Stimulated activated effector memory CD8-positive, alpha-beta T cell treated with anti-CD3 and anti-CD28 coated beads, Interleukin-12 subunit alpha, Interleukin-12 subunit beta, amount 100 ng/mL, for 72 hours (primary cell): ENCODE results near the gene JUN.
"Not testable (repeated sequence)": the region's sequence is repeated elsewhere in the genome, so short reads cannot be mapped to it uniquely, and the experiment has no call there.

Source experiments
- ATAC-seq: fragments of 150-1000 bp; cut with Tn5 transposase; 2 replicates; pipeline ENCODE4 v1.10.0; 2021
- DNase-seq, 2 donors: peaks; one replicate each; pipeline ENCODE4 v3.0.0; 2021 to 2022; ENCODE audit warnings: low spot score in 2 of 2
- H3K27ac Mint-ChIP-seq: one replicate; pipeline ENCODE4 v1.8.0; 2022; ENCODE audit warnings: mild to moderate bottlenecking, mixed read lengths
- H3K36me3 Mint-ChIP-seq: one replicate; pipeline ENCODE4 v1.8.0; 2022; ENCODE audit warnings: mild to moderate bottlenecking, mixed read lengths
- H3K4me1 Mint-ChIP-seq: one replicate; pipeline ENCODE4 v1.8.0; 2022; ENCODE audit warnings: mixed read lengths
- H3K4me3 Mint-ChIP-seq: one replicate; pipeline ENCODE4 v1.8.0; 2022; ENCODE audit warnings: mild to moderate bottlenecking, mixed read lengths
- H3K9me3 Mint-ChIP-seq: one replicate; pipeline ENCODE4 v1.8.0; 2022; ENCODE audit warnings: mixed read lengths

The JUN gene

DNA sequence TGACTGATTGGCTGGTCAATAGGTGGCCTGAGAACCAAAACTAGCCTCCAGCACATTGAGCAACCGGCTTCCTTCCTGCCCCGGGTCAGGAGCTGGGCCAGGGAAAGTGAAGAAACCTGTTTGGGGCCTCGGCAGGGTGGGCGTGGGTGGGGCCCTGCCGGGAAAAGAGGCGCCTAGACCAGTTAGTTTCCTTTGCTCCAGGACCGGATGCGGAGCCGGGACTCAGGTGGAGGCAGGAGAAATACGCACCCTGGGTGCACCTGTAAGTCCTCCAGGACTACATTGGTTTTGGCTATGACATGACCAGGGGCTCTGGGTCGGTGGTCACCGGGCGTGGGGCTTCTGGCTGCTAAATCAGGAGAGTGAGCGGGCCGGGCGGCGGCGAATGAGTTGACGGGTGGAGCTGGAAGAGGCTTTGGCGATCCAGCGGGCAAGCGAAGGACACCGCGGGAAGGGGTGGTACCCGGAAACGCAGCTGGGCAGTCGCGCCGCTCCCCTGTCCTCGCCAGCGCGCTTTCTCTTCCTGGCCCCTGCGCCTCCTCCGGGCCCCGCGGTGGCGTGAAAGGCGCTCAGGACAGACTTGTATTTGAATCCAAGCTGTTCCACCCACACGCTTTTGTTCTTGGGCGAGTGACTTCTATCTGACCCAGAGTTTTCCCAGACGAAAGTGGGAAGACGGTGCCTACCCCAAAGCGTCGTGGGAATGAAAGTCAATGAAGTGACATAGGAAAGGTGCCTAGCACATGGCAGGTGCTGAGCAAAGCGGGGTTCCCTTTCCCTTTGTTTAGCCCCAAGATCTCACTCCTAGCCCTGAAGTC is 30.6 kb upstream of the JUN start:
- no peak overlapping the region for H3K27ac Mint-ChIP-seq
- H3K4me3 Mint-ChIP-seq = peak overlapping the region; percentile 80
- peaks cover 44% of the 10 kb centered on the region for H3K4me1 Mint-ChIP-seq
- DNase-seq (no peak), ATAC-seq (no peak)
- no peaks in the 10 kb centered on the region for H3K36me3 Mint-ChIP-seq
- H3K9me3 Mint-ChIP-seq = no peaks in the 10 kb centered on the region

DNA sequence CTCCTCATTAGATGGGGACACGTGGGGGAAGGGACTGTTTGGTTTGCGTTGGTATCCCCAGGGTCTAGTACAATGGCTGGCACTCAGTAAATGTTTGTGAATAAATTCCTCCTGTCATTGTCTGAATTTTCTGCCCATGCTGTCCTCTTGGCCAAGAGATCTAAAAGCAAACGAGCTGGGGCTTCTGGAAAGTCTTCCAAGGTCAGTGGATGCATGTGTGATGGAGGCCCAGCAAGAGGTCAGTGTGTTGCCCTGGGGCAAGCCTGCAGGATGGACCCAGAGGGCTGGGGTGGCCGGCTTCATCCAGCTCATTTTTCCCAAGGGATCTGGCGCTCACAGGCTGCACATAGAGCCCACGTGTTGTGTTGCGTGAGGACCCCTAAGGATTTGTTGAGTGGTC is 30.0 kb upstream of the JUN start:
- Mint-ChIP-seq H3K27ac (no peak overlapping the region), H3K4me3 (peak overlapping the region; percentile 3), H3K36me3 (no peaks in the 10 kb centered on the region), H3K4me1 (peaks cover 48% of the 10 kb centered on the region), H3K9me3 (no peaks in the 10 kb centered on the region)
- DNase-seq (no peak), ATAC-seq (no peak)

DNA sequence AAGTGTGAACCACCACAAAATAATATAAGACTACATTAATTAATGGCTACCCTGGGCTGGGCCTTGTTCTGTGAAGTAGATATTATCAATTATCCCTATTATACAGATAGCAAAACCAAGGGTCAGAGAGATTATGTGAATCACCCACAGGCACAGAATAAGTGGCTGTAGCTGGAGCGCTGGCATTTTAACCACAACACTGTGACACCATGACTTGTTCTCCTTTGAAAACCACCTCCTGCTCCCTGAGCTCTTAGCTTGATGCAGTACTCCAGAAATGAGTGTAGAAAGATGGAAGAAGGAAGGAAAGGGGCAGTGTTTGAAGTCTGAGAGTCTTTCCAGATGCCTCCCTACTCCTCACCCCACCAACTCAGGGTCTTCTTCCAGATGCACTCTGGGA is 29.5 kb upstream of the JUN start:
- Mint-ChIP-seq H3K4me1 (peaks cover 48% of the 10 kb centered on the region), H3K36me3 (no peaks in the 10 kb centered on the region), H3K4me3 (peak overlapping the region; percentile 3), H3K27ac (peak overlapping the region; percentile 2), H3K9me3 (no peaks in the 10 kb centered on the region)
- no peak for DNase-seq
- peak; percentile 22 for ATAC-seq

DNA sequence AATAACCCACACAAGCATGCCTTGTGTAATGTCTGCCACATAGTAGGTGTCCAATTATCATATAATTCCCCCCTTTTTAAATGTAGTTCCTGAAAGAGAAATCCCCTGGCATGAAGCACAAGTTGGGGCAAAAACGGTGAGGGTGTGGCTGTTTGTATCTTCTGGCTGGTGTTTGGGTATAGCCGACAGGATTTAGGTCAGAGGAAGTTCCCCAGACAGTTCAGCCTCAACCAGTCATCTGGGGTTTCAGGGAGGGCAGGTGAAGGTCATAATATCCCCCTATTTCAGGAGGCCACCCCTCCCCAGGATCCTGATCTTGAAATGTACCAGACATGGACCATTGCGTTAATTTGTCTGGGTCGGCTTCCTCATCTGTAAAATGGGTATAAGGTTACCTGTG is 29.1 kb upstream of the JUN start:
- Mint-ChIP-seq H3K36me3 (no peaks in the 10 kb centered on the region), H3K27ac (peak overlapping the region; percentile 2), H3K4me1 (peaks cover 48% of the 10 kb centered on the region), H3K4me3 (peak overlapping the region; percentile 3), H3K9me3 (no peaks in the 10 kb centered on the region)
- ATAC-seq (peak; percentile 50), DNase-seq (peak in 1 of 2 donors; percentile 51)

DNA sequence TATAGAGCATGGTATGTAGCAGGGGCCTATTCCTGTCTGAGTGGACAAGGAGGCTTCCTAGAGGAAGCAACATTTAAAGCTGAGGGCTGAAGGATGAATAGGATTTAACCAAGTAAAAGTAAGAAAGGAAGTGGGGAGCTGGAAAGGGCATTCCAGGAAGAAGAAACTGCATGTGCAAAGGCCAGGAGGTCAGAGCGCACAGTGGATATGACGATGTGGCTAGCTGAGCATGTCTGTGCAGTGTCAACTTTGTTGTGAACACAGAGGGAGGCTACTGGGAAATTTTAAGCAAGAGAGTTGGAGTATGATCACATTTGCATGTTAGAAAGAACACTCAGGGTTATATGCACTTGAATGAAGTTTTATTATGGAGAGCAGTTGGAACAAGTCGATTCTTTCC is 28.6 kb upstream of the JUN start:
- peak overlapping the region; percentile 2 for H3K27ac Mint-ChIP-seq
- no peaks in the 10 kb centered on the region for H3K9me3 Mint-ChIP-seq
- peaks cover 48% of the 10 kb centered on the region for H3K4me1 Mint-ChIP-seq
- peak overlapping the region; percentile 3 for H3K4me3 Mint-ChIP-seq
- DNase-seq (no peak), ATAC-seq (no peak)
- H3K36me3 Mint-ChIP-seq = no peaks in the 10 kb centered on the region

DNA sequence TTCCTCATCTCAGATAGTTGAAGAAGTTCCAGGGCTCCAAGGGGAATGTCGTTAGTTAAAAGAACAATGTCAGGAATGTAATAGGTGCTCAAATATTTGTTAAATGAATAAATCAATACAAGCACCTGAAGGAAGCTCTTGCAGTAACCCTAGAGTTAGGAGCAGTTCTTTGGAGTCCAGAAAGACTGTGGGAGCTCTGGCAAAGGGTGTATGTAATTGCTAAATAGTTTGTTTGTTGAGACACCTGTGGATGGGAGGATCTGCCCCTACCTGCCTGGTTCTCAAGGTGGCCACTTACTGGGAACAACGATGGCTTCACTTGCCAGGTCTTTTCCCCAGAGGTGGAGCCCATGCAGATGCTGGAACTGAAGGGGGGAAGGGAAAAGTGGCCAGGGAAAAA is 27.5 kb upstream of the JUN start:
- Mint-ChIP-seq H3K27ac (no peak overlapping the region), H3K9me3 (no peaks in the 10 kb centered on the region), H3K4me1 (peaks cover 48% of the 10 kb centered on the region), H3K4me3 (no peak overlapping the region), H3K36me3 (no peaks in the 10 kb centered on the region)
- ATAC-seq (no peak), DNase-seq (no peak)

DNA sequence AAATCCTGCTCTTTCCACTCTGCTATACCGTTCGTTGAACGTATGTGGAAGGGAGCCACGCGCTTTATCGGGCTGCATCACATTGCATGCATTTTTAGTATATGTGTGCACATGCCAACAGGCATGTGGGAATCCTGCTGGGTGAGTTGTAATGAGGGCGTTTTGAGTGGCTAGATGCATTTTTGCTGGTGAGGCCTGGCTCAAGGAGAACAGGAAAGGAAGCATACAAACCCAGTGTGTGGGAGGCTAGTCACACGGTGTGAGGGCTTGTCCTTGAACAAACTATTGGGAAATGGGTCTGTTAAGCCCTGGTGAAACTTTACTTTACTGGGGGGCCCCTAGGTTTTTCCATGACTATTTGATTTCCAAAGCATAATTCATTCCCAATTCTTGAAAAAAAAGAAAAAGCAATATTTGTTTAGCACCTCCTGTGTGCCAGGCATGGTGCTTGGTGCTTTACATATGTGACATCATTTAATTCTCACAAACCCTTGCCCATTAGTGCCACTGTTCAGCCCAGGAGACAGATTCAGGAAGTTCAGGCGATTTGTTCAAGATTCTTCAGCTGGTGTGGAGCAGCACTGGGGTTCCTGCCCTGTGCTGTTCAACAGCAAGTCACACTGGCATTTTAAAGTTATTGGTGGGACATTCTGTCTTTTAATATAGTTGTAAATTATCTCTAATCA is 25.6 kb upstream of the JUN start:
- Mint-ChIP-seq H3K27ac (no peak overlapping the region), H3K4me3 (no peak overlapping the region), H3K9me3 (no peaks in the 10 kb centered on the region), H3K4me1 (peaks cover 54% of the 10 kb centered on the region), H3K36me3 (no peaks in the 10 kb centered on the region)
- DNase-seq (no peak), ATAC-seq (no peak)

DNA sequence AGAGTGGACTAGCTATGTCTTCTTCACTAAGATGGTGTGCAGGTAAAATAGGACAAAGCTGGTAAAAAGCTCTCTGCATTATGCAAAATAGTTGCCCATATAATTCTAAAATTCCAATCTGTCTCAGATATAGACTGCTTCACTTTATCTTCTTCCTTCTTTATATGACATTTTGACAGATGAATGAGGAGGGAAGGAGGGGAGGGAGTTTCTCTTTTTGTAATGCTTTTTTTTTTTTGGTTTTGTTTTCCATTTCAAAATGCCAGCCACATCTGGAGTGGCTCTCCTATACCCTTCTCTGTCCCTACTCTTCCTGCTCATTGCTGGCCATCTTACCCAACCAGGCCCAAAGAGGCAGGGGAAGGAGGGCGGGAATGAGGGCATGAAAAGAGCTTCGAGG is 24.2 kb upstream of the JUN start:
- Mint-ChIP-seq H3K36me3 (no peaks in the 10 kb centered on the region), H3K27ac (no peak overlapping the region), H3K4me1 (peaks cover 41% of the 10 kb centered on the region), H3K4me3 (no peak overlapping the region), H3K9me3 (no peaks in the 10 kb centered on the region)
- DNase-seq = no peak
- ATAC-seq = no peak

DNA sequence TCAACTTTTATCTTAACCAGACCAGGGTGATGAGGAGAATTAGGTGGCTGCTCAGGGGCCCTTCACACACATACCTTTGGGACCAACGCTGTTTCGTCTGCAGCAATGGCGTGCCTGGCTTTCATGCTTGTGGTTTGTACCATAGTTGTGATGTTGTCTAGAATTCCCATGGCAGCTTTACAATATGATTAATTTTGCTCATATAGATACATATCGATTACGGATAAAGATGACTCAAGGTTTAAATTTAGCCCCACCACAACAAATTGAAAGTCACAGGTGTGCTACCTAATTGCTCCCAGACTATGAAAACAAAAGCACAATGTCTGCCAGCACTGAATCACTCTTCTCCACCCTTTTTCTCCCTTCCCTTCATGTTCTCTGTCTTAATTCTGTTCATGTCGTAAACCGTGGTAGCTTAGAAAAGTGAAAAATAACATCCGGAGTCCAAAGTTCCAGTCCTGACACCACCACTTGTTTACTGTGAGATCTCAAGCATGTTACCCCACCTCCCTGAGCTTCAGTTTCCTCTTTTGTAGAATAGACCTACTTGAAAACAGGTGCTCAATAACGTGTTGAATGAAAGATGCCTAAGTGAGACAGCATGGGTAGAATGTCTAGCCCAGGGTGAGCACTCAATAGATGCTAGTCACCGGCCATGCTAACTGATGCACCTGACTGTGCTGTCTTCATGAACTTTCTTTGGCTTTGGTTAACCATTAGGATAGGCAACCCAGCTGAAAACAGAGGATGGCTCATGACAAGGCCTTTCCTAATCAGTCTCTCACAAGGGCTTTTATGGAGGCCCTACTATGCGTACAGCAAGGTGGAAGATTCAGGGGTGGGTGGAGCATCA is 22.1 kb upstream of the JUN start:
- Mint-ChIP-seq H3K36me3 (no peaks in the 10 kb centered on the region), H3K27ac (peak overlapping the region; percentile 11), H3K4me3 (no peak overlapping the region), H3K9me3 (no peaks in the 10 kb centered on the region), H3K4me1 (peaks cover 25% of the 10 kb centered on the region)
- ATAC-seq (no peak), DNase-seq (no peak)

DNA sequence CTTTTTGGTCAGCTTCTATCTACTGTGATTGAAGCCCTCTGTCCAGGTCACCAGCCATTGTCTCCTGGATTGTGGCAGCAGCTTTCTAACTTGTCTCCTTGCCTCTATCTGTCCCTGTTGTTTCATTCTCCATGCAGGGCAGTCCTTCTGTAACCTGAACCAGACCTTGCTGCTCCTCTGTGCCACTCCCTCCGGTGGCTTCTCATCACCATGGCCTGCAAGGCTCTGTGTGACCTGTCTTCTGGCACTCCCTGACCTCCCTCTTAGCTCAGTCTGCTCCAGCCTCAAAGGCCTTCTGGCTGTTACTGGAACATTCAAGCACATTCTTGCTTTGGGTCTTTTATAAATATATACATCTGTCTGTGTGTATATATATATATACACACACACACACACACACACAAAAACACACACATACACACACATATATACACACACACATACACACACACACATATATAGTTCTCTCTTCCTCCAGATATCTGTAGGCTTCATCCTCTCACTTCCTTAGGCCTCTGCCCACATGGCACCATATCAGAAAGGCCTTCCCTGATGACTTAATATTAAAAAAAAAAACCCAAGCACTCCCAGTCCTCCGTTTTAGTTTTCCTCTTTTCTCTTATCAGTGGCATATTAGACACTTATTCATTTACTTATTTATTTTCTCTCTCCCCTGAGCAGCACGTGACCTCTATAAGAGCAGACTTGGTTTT is 21.2 kb upstream of the JUN start:
- no peaks in the 10 kb centered on the region for H3K9me3 Mint-ChIP-seq
- peak overlapping the region; percentile 11 for H3K27ac Mint-ChIP-seq
- peaks cover 25% of the 10 kb centered on the region for H3K4me1 Mint-ChIP-seq
- ATAC-seq = no peak
- H3K36me3 Mint-ChIP-seq = no peaks in the 10 kb centered on the region
- H3K4me3 Mint-ChIP-seq = no peak overlapping the region
- no peak for DNase-seq

DNA sequence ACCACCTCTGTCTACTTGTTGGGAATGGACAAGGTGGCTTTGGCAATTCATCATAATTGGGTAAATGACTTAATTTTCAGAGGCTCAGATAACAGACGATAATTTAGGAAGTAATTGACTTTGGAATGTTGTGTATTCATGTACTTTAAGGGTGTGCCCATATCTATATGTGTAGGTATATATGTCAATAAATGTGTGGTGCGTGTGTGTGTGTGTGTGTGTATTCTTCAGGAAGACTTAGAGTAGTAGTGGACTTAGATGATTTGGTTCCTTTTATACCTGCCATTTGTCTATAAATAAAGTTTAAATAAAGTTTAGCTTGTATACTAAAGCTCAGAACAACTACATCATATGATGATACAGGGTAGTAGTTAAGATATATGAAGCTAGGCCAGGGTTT is 20.0 kb upstream of the JUN start:
- ATAC-seq = no peak
- H3K9me3 Mint-ChIP-seq = no peaks in the 10 kb centered on the region

DNA sequence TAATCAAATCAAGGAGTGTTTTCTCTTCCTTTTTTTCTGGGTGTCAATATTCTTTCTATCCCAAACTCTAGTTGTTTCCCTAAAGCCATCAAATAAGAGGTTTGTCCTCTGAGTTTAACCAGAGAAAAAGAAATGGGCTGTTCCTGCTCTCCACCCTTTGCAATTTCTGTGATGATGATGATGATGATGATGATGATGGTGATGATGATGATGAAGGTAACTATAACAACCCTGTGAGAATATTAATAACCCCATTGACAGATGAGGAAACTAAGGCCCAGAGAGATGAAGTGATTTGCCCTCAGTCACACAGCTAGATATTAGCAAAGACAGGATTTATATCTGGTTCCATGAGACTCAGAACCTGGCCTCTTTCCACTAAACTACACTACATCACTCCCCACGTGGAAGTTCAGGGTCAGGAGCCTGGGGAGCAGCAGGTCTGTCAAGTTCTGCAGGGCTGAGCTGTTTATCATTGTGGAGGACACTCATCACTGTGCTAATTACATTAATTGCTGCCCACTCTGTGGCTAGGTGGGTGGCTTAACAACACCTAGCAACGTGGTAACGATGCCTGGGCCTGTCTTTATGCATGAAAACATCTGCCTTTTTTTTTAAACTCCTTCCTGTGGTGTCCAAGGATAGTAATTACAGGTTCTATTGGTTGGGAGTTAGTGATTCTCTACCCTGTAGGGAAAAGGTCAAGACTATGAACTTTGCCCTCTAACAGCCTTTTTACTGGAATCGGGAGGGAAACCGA is 19.0 kb upstream of the JUN start:
- H3K4me1 Mint-ChIP-seq = peaks cover 27% of the 10 kb centered on the region
- H3K36me3 Mint-ChIP-seq = no peaks in the 10 kb centered on the region
- H3K9me3 Mint-ChIP-seq = no peaks in the 10 kb centered on the region
- no peak overlapping the region for H3K27ac Mint-ChIP-seq
- ATAC-seq (no peak), DNase-seq (no peak)
- H3K4me3 Mint-ChIP-seq = no peak overlapping the region

More for the DNA sequence above, 20.0 kb upstream of the JUN start:
- Mint-ChIP-seq H3K27ac (no peak overlapping the region), H3K4me1 (peaks cover 27% of the 10 kb centered on the region), H3K4me3 (no peak overlapping the region), H3K36me3 (no peaks in the 10 kb centered on the region)
- no peak for DNase-seq

DNA sequence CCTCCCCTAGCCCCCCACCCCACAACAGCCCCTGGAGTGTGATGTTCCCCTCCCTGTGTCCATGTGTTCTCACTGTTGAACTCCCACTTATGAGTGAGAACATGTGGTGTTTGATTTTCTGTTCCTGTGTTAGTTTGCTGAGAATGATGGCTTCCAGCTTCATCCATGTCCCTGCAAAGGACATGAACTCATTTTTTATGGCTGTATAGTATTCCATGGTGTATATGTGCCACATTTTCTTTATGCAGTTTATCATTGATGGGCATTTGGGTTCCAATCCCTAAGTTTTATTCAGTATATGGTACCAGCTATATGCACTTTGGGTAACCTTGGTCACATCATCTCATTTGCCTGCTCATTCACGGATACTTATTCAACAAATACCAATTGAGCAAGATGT is 17.4 kb upstream of the JUN start:
- not testable (repeated sequence) for ATAC-seq, H3K9me3 Mint-ChIP-seq, DNase-seq, H3K27ac Mint-ChIP-seq, H3K4me3 Mint-ChIP-seq, H3K36me3 Mint-ChIP-seq
- peaks cover 20% of the 10 kb centered on the region for H3K4me1 Mint-ChIP-seq

DNA sequence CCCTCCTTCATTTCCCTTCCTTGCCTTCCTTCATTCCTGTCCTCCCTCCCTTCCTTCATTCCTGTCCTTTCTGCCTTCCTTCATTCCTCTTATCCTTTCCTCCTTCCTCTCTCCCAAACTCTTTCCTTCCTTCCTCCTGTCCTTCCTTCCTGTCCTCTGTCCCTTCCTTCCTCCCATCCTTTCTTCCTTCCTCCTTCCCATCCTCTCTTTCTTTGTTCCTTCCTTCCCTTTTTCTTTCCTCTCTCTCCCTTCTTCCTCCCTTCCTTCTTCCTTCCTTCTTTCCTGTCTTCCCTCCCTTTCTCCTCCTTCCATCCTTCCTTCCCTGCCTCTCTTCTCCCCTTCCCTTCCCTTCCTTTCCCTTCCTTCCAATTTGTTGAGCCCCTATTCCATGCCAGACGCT is 15.8 kb upstream of the JUN start:
- Mint-ChIP-seq H3K27ac (peak overlapping the region; percentile 21), H3K4me3 (no peak overlapping the region), H3K9me3 (no peaks in the 10 kb centered on the region), H3K4me1 (peaks cover 13% of the 10 kb centered on the region), H3K36me3 (no peaks in the 10 kb centered on the region)
- DNase-seq (no peak), ATAC-seq (no peak)
